HG03280 (cell line): ENCODE data around the gene TMX1.
"Not testable (repeated sequence)": the region's sequence is repeated elsewhere in the genome, so short reads cannot be mapped to it uniquely, and the experiment has no call there.

Experiments used
- ATAC-seq: cut with Tn5 transposase; IDR thresholded peaks from one replicate; pipeline ENCODE4 v1.9.1; 2021; ENCODE audit warnings: mild to moderate bottlenecking, moderate library complexity; ENCODE audit not compliant: unreplicated experiment

TMX1 gene

GRCh38 chr14:51239813-51240803 is at the start of gene TMX1:
Gene TMX1 (plus strand): TSS chr14:51240247. CDS start chr14:51240293, 46 bp downstream.
- ATAC-seq = peak; percentile 87

- ATAC-seq = no peak
Measured at GRCh38 chr14:51201890-51202289, 38.2 kb upstream of the TMX1 start.

- no peak for ATAC-seq
Measured at GRCh38 chr14:51202914-51203665, 37.0 kb upstream of the TMX1 start.

- ATAC-seq = no peak
Measured at GRCh38 chr14:51203881-51204280, 36.2 kb upstream of the TMX1 start.

GRCh38 chr14:51205486-51205885 is 34.6 kb upstream of the TMX1 start:
- no peak for ATAC-seq

GRCh38 chr14:51206462-51206861 is 33.6 kb upstream of the TMX1 start:
- no peak for ATAC-seq

GRCh38 chr14:51207621-51208020 is 32.4 kb upstream of the TMX1 start:
- no peak for ATAC-seq

- no peak for ATAC-seq
Measured at GRCh38 chr14:51208982-51209381, 31.1 kb upstream of the TMX1 start.

- ATAC-seq = no peak
Measured at GRCh38 chr14:51209457-51209856, 30.6 kb upstream of the TMX1 start.

GRCh38 chr14:51210594-51210993 is 29.5 kb upstream of the TMX1 start:
- no peak for ATAC-seq

GRCh38 chr14:51211149-51211548 is 28.9 kb upstream of the TMX1 start:
- no peak for ATAC-seq

- no peak for ATAC-seq
Measured at GRCh38 chr14:51216602-51217001, 23.4 kb upstream of the TMX1 start.

GRCh38 chr14:51219473-51220448 is 20.3 kb upstream of the TMX1 start:
- ATAC-seq = no peak

- not testable (repeated sequence) for ATAC-seq
Measured at GRCh38 chr14:51223463-51223862, 16.6 kb upstream of the TMX1 start.

- no peak for ATAC-seq
Measured at GRCh38 chr14:51224551-51224950, 15.5 kb upstream of the TMX1 start.

- no peak for ATAC-seq
Measured at GRCh38 chr14:51225751-51226150, 14.3 kb upstream of the TMX1 start.

GRCh38 chr14:51228391-51228790 is 11.7 kb upstream of the TMX1 start:
- no peak for ATAC-seq

GRCh38 chr14:51228890-51229289 is 11.2 kb upstream of the TMX1 start:
- no peak for ATAC-seq

GRCh38 chr14:51236314-51236713 is 3.7 kb upstream of the TMX1 start:
- ATAC-seq = no peak

GRCh38 chr14:51240804-51241380 is 845 bp downstream of the TMX1 start:
- no peak for ATAC-seq
